ENCODE measurements around the gene CUEDC1. TPM values are rescaled to one million over a fixed set of nuclear protein-coding genes. Genes with fewer than 3 reads are reported as not detected.

The CUEDC1 gene
- total and polyA plus RNA-seq, 2 of the 13 experiments (the other 11 are each of a cell fraction or from before 2014, with no cell fraction given) = 7.4 to 12.9 TPM

- no peak for TF ChIP-seq ZNF276 (CRISPR knock-in tag; IDR thresholded peaks at IDR 0.05; ENCODE audit: low read depth)
- no peak; the same call in 1 of the 2 replicates for TF ChIP-seq KDM5B (CRISPR knock-in tag; IDR thresholded peaks at IDR 0.05; ENCODE audit: borderline replicate concordance)
- peak; percentile 90 for TF ChIP-seq FOXP4 (CRISPR knock-in tag; IDR thresholded peaks at IDR 0.05)
- 0 out of 2 replicates have a peak, but pooled peaks have one; percentile 7 for TF ChIP-seq TOE1 (CRISPR knock-in tag; IDR thresholded peaks at IDR 0.05)
- no peak for TF ChIP-seq TEAD2 (CRISPR knock-in tag; IDR thresholded peaks at IDR 0.05)
- 0 out of 2 replicates have a peak, but pooled peaks have one; percentile 75 for TF ChIP-seq RERE (CRISPR knock-in tag; IDR thresholded peaks at IDR 0.05; ENCODE audit: low read depth)
- peak; percentile 82; the same call in 1 of the 2 replicates for TF ChIP-seq ZBTB20 (CRISPR knock-in tag; IDR thresholded peaks at IDR 0.05; ENCODE audit: borderline replicate concordance, low read depth)
- 0 out of 2 replicates have a peak, but pooled peaks have one; percentile 78 for TF ChIP-seq MZF1 (CRISPR knock-in tag; IDR thresholded peaks at IDR 0.05; ENCODE audit: borderline replicate concordance)
- peak; percentile 34; the same call in 1 of the 2 replicates for TF ChIP-seq NCOR1 (IDR thresholded peaks at IDR 0.05; ENCODE audit: borderline replicate concordance, low read length)
- TF ChIP-seq RXRB (CRISPR knock-in tag; IDR thresholded peaks at IDR 0.05; ENCODE audit: borderline replicate concordance) = peak; percentile 71; the same call in 1 of the 2 replicates
- peak; percentile 71; the same call in 1 of the 2 replicates for TF ChIP-seq ZNF512B (CRISPR knock-in tag; IDR thresholded peaks at IDR 0.05; ENCODE audit: borderline replicate concordance)
- TF ChIP-seq NR2F2 (IDR thresholded peaks at IDR 0.05; ENCODE audit: borderline replicate concordance, low read depth) = 0 out of 2 replicates have a peak, but pooled peaks have one; percentile 33
- TF ChIP-seq IKZF5 (CRISPR knock-in tag; IDR thresholded peaks at IDR 0.05) = peak; percentile 48
Observed at GRCh38 chr17:57861000-57861789, 94.0 kb downstream of the CUEDC1 start (continued).

Data from HepG2 (cell line).